ENCODE results near the gene TASOR2.

Gene TASOR2

GRCh38 chr10:5639066-5639465, 45.6 kb upstream of the TASOR2 start:
- no peaks in the 10 kb centered on the region for H4K20me1 ChIP-seq (ENCODE audit: insufficient read depth, low read length)
- no peak overlapping the region for H3K4me2 ChIP-seq (ENCODE audit: low read depth, low read length)
- H3K9me2 ChIP-seq (replicated peaks; ENCODE audit: insufficient read depth, low read length): no peaks in the 10 kb centered on the region
- H3K27ac ChIP-seq (ENCODE audit: low read length): no peak overlapping the region
- TF ChIP-seq EZH2 (optimal IDR thresholded peaks at IDR 0.05; ENCODE audit: low read depth, low read length) (no peak), EZH2phosphoT487 (IDR thresholded peaks at IDR 0.05; ENCODE audit: low read length) (no peak), CTCF (IDR thresholded peaks at IDR 0.05; ENCODE audit: low read length) (no peak)
- no peaks in the 10 kb centered on the region for H3K27me3 ChIP-seq (replicated peaks; ENCODE audit: insufficient read depth, low read length)
- H3K36me3 ChIP-seq (replicated peaks; ENCODE audit: insufficient read depth, low read length): no peaks in the 10 kb centered on the region
- H2AFZ ChIP-seq (ENCODE audit: low read length): no peak overlapping the region
- no peaks in the 10 kb centered on the region for H3K79me2 ChIP-seq (ENCODE audit: low read length)
- DNase-seq: no peak
- no peaks in the 10 kb centered on the region for H3K9me3 ChIP-seq (replicated peaks; ENCODE audit: insufficient read depth, low read length)
- no peak overlapping the region for H3K4me3 ChIP-seq (ENCODE audit: low read length)
- no peaks in the 10 kb centered on the region for H3K4me1 ChIP-seq (ENCODE audit: low read length)
- H3F3A ChIP-seq (ENCODE audit: insufficient read depth, low read length): no peaks in the 10 kb centered on the region
- H3K9ac ChIP-seq (ENCODE audit: low read length): no peak overlapping the region

GRCh38 chr10:5640036-5640435, 44.6 kb upstream of the TASOR2 start:
- H2AFZ ChIP-seq (ENCODE audit: low read length): no peak overlapping the region
- H3K27me3 ChIP-seq (replicated peaks; ENCODE audit: insufficient read depth, low read length): no peaks in the 10 kb centered on the region
- H3K4me2 ChIP-seq (ENCODE audit: low read depth, low read length): no peak overlapping the region
- H3K9ac ChIP-seq (ENCODE audit: low read length): no peak overlapping the region
- no peak for DNase-seq
- H3F3A ChIP-seq (ENCODE audit: insufficient read depth, low read length): no peaks in the 10 kb centered on the region
- TF ChIP-seq CTCF (IDR thresholded peaks at IDR 0.05; ENCODE audit: low read length): no peak
- TF ChIP-seq EZH2 (optimal IDR thresholded peaks at IDR 0.05; ENCODE audit: low read depth, low read length): no peak
- no peak for TF ChIP-seq EZH2phosphoT487 (IDR thresholded peaks at IDR 0.05; ENCODE audit: low read length)
- H3K4me3 ChIP-seq (ENCODE audit: low read length): no peak overlapping the region
- no peaks in the 10 kb centered on the region for H3K9me3 ChIP-seq (replicated peaks; ENCODE audit: insufficient read depth, low read length)
- H3K79me2 ChIP-seq (ENCODE audit: low read length): no peaks in the 10 kb centered on the region
- H3K27ac ChIP-seq (ENCODE audit: low read length): no peak overlapping the region
- no peaks in the 10 kb centered on the region for H3K4me1 ChIP-seq (ENCODE audit: low read length)
- no peaks in the 10 kb centered on the region for H4K20me1 ChIP-seq (ENCODE audit: insufficient read depth, low read length)
- H3K9me2 ChIP-seq (replicated peaks; ENCODE audit: insufficient read depth, low read length): no peaks in the 10 kb centered on the region
- no peaks in the 10 kb centered on the region for H3K36me3 ChIP-seq (replicated peaks; ENCODE audit: insufficient read depth, low read length)

GRCh38 chr10:5640501-5640900, 44.1 kb upstream of the TASOR2 start:
- Histone ChIP-seq H4K20me1 (ENCODE audit: insufficient read depth, low read length) (no peaks in the 10 kb centered on the region), H3K9me3 (replicated peaks; ENCODE audit: insufficient read depth, low read length) (no peaks in the 10 kb centered on the region), H3K9ac (ENCODE audit: low read length) (no peak overlapping the region), H3K4me1 (ENCODE audit: low read length) (no peaks in the 10 kb centered on the region), H3K79me2 (ENCODE audit: low read length) (no peaks in the 10 kb centered on the region), H3F3A (ENCODE audit: insufficient read depth, low read length) (no peaks in the 10 kb centered on the region), H3K36me3 (replicated peaks; ENCODE audit: insufficient read depth, low read length) (no peaks in the 10 kb centered on the region), H2AFZ (ENCODE audit: low read length) (no peak overlapping the region), H3K9me2 (replicated peaks; ENCODE audit: insufficient read depth, low read length) (no peaks in the 10 kb centered on the region), H3K4me2 (ENCODE audit: low read depth, low read length) (no peak overlapping the region), H3K4me3 (ENCODE audit: low read length) (no peak overlapping the region), H3K27ac (ENCODE audit: low read length) (no peak overlapping the region), H3K27me3 (replicated peaks; ENCODE audit: insufficient read depth, low read length) (no peaks in the 10 kb centered on the region)
- TF ChIP-seq EZH2phosphoT487 (IDR thresholded peaks at IDR 0.05; ENCODE audit: low read length) (no peak), CTCF (IDR thresholded peaks at IDR 0.05; ENCODE audit: low read length) (no peak), EZH2 (optimal IDR thresholded peaks at IDR 0.05; ENCODE audit: low read depth, low read length) (no peak)
- no peak for DNase-seq

Measured in MM.1S (cell line).